Measurements from ENCODE around the gene SRPX2. TPM values are rescaled to one million over a fixed set of nuclear protein-coding genes. Genes with fewer than 3 reads are reported as not detected.
A peak's percentile ranks its signal among the peaks of the same experiment; 100 is the strongest.

The SRPX2 gene
- total RNA-seq, 1 donor from 2014 or later, result 39.3 TPM

- no peaks in the 10 kb centered on the region for H3K79me2 ChIP-seq (ENCODE audit: insufficient read depth, low read length)
- H3K36me3 ChIP-seq (ENCODE audit: insufficient read depth, low read length), result no peaks in the 10 kb centered on the region
- no peak overlapping the region for H3K4me2 ChIP-seq (ENCODE audit: low read length)
- H3K4me1 ChIP-seq (ENCODE audit: insufficient read depth, low read length), result no peaks in the 10 kb centered on the region
- H3K27me3 ChIP-seq (ENCODE audit: insufficient read depth, low read length), result no peaks in the 10 kb centered on the region
- H3K4me1 Mint-ChIP-seq (ENCODE audit: low read depth, unreplicated experiment), result peaks cover 2% of the 10 kb centered on the region
- H3K4me3 Mint-ChIP-seq (ENCODE audit: unreplicated experiment), result no peak overlapping the region
- H3K4me3 ChIP-seq (ENCODE audit: insufficient read depth, low read depth, low read length), result no peak overlapping the region
- no peak for DNase-seq (ENCODE audit: low read depth)
- H4K20me1 ChIP-seq (ENCODE audit: insufficient read depth, low read length), result no peaks in the 10 kb centered on the region
- peaks cover under 1% of the 10 kb centered on the region for H3K9me3 Mint-ChIP-seq (ENCODE audit: unreplicated experiment)
- H3K9ac ChIP-seq (ENCODE audit: low read length), result no peak overlapping the region
- no peak overlapping the region for H3K27ac Mint-ChIP-seq (ENCODE audit: unreplicated experiment)
- no peak for TF ChIP-seq EZH2 (IDR thresholded peaks at IDR 0.05; ENCODE audit: insufficient read depth, low read length)
- TF ChIP-seq, protein P1, sequence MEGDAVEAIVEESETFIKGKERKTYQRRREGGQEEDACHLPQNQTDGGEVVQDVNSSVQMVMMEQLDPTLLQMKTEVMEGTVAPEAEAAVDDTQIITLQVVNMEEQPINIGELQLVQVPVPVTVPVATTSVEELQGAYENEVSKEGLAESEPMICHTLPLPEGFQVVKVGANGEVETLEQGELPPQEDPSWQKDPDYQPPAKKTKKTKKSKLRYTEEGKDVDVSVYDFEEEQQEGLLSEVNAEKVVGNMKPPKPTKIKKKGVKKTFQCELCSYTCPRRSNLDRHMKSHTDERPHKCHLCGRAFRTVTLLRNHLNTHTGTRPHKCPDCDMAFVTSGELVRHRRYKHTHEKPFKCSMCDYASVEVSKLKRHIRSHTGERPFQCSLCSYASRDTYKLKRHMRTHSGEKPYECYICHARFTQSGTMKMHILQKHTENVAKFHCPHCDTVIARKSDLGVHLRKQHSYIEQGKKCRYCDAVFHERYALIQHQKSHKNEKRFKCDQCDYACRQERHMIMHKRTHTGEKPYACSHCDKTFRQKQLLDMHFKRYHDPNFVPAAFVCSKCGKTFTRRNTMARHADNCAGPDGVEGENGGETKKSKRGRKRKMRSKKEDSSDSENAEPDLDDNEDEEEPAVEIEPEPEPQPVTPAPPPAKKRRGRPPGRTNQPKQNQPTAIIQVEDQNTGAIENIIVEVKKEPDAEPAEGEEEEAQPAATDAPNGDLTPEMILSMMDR (IDR thresholded peaks at IDR 0.05; ENCODE audit: insufficient read depth, low read depth, low read length), result no peak
- peak; percentile 56 for FAIRE-seq
- H3K27me3 Mint-ChIP-seq (ENCODE audit: low read depth, unreplicated experiment), result no peaks in the 10 kb centered on the region
- no peak overlapping the region for H3K27ac ChIP-seq (ENCODE audit: low read depth, low read length)
- no peaks in the 10 kb centered on the region for H3K9me3 ChIP-seq (ENCODE audit: insufficient read depth, low read depth, low read length)
- peaks cover 2% of the 10 kb centered on the region for H3K36me3 Mint-ChIP-seq (ENCODE audit: low read depth, unreplicated experiment)
- no peak overlapping the region for H2AFZ ChIP-seq (ENCODE audit: low read depth, low read length)
Observed at GRCh38 chrX:100696699-100697351, 52.8 kb downstream of the SRPX2 start.

- FAIRE-seq (no peak), DNase-seq (ENCODE audit: low read depth) (no peak)
- H3K4me3 ChIP-seq (ENCODE audit: insufficient read depth, low read depth, low read length), result no peak overlapping the region
- no peak overlapping the region for H3K4me2 ChIP-seq (ENCODE audit: low read length)
- H3K79me2 ChIP-seq (ENCODE audit: insufficient read depth, low read length), result no peaks in the 10 kb centered on the region
- Mint-ChIP-seq H3K9me3 (ENCODE audit: unreplicated experiment) (peaks cover 2% of the 10 kb centered on the region), H3K36me3 (ENCODE audit: low read depth, unreplicated experiment) (peaks cover 2% of the 10 kb centered on the region), H3K4me3 (ENCODE audit: unreplicated experiment) (no peak overlapping the region), H3K4me1 (ENCODE audit: low read depth, unreplicated experiment) (peaks cover 2% of the 10 kb centered on the region), H3K27ac (ENCODE audit: unreplicated experiment) (no peak overlapping the region), H3K27me3 (ENCODE audit: low read depth, unreplicated experiment) (no peaks in the 10 kb centered on the region)
- H3K9me3 ChIP-seq (ENCODE audit: insufficient read depth, low read depth, low read length), result no peaks in the 10 kb centered on the region
- TF ChIP-seq, protein P1 (IDR thresholded peaks at IDR 0.05; ENCODE audit: insufficient read depth, low read depth, low read length), result no peak
- no peak for TF ChIP-seq EZH2 (IDR thresholded peaks at IDR 0.05; ENCODE audit: insufficient read depth, low read length)
- H3K9ac ChIP-seq (ENCODE audit: low read length), result no peak overlapping the region
- H2AFZ ChIP-seq (ENCODE audit: low read depth, low read length), result no peak overlapping the region
- no peaks in the 10 kb centered on the region for H4K20me1 ChIP-seq (ENCODE audit: insufficient read depth, low read length)
- H3K4me1 ChIP-seq (ENCODE audit: insufficient read depth, low read length), result no peaks in the 10 kb centered on the region
- H3K27ac ChIP-seq (ENCODE audit: low read depth, low read length), result no peak overlapping the region
- no peaks in the 10 kb centered on the region for H3K36me3 ChIP-seq (ENCODE audit: insufficient read depth, low read length)
- H3K27me3 ChIP-seq (ENCODE audit: insufficient read depth, low read length), result no peaks in the 10 kb centered on the region
Observed at GRCh38 chrX:100698551-100698950, 54.6 kb downstream of the SRPX2 start.

DNA sequence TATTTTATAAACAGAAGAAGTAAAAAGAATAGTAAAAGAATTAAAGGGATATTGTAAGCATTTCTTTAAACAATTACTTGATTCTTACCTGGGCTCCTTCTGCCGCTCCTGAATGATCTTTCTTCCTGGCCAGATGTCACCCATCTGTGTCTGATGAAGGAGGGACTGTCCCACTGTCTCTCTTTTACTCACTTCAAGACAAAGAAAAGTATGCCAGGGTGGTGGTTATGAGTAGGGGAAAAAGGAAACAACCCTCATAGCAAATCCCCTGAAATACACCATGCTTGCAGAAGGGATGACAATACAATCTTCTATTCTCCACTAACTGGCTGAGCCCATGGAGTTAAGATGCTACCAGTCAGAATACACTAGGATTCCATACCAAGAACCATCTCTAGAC, 56.8 kb downstream of the SRPX2 start:
- no peaks in the 10 kb centered on the region for H3K9me3 ChIP-seq (ENCODE audit: insufficient read depth, low read depth, low read length)
- Mint-ChIP-seq H3K36me3 (ENCODE audit: low read depth, unreplicated experiment) (peaks cover 2% of the 10 kb centered on the region), H3K9me3 (ENCODE audit: unreplicated experiment) (peaks cover 2% of the 10 kb centered on the region), H3K27ac (ENCODE audit: unreplicated experiment) (no peak overlapping the region), H3K4me3 (ENCODE audit: unreplicated experiment) (no peak overlapping the region), H3K4me1 (ENCODE audit: low read depth, unreplicated experiment) (no peaks in the 10 kb centered on the region), H3K27me3 (ENCODE audit: low read depth, unreplicated experiment) (peaks cover under 1% of the 10 kb centered on the region)
- no peak overlapping the region for H2AFZ ChIP-seq (ENCODE audit: low read depth, low read length)
- no peak overlapping the region for H3K27ac ChIP-seq (ENCODE audit: low read depth, low read length)
- FAIRE-seq, result no peak
- H3K79me2 ChIP-seq (ENCODE audit: insufficient read depth, low read length), result no peaks in the 10 kb centered on the region
- no peak overlapping the region for H3K4me2 ChIP-seq (ENCODE audit: low read length)
- DNase-seq (ENCODE audit: low read depth), result no peak
- H3K4me1 ChIP-seq (ENCODE audit: insufficient read depth, low read length), result no peaks in the 10 kb centered on the region
- no peak overlapping the region for H3K9ac ChIP-seq (ENCODE audit: low read length)
- no peaks in the 10 kb centered on the region for H4K20me1 ChIP-seq (ENCODE audit: insufficient read depth, low read length)
- no peak overlapping the region for H3K4me3 ChIP-seq (ENCODE audit: insufficient read depth, low read depth, low read length)
- no peaks in the 10 kb centered on the region for H3K27me3 ChIP-seq (ENCODE audit: insufficient read depth, low read length)
- H3K36me3 ChIP-seq (ENCODE audit: insufficient read depth, low read length), result no peaks in the 10 kb centered on the region
- TF ChIP-seq EZH2 (IDR thresholded peaks at IDR 0.05; ENCODE audit: insufficient read depth, low read length), result no peak
- TF ChIP-seq, protein P1 (IDR thresholded peaks at IDR 0.05; ENCODE audit: insufficient read depth, low read depth, low read length), result no peak
